IMR-90 (cell line): ENCODE measurements around the gene NATD1. TPM values are rescaled to one million over a fixed set of nuclear protein-coding genes. Genes with fewer than 3 reads are reported as not detected.

Source experiments
- ATAC-seq: fragments of 200-7000 bp; cut with Tn5 transposase; 2 replicates; pipeline ENCODE4 v1.9.1; 2020; ENCODE audit warnings: low read depth, mild to moderate bottlenecking, moderate library complexity
- BruUV-seq: library from RNA; stranded (reverse); fragments of 400-500 nt; replicated peaks from 2 replicates; lab custom pipeline; 2021; lab: Mats Ljungman, UMichigan
- CTCF ChIA-PET: fragments of 300-600 bp; formaldehyde crosslinking; extraction: SDS; loops from one replicate; lab custom pipeline; 2021; ENCODE audit warnings: antibody characterized with exemption; lab: Yijun Ruan, JAX
- POLR2A ChIA-PET: fragments of 300-600 bp; sonication (Branson Sonifier 250); formaldehyde crosslinking; loops from one replicate; lab custom pipeline; 2022; ENCODE audit warnings: antibody characterized with exemption; ENCODE audit not compliant: unreplicated experiment; lab: Charles Lee
- DNase-seq: peaks from one replicate; pipeline ENCODE4 v3.0.0; 2013
- H2AFZ ChIP-seq: replicated peaks from 2 replicates; pipeline ENCODE3; 2013; ENCODE audit warnings: low read length, mild to moderate bottlenecking; ENCODE audit not compliant: poor library complexity
- H2AK5ac ChIP-seq: 2 replicates; pipeline ENCODE4 v1.6.1; 2013; ENCODE audit warnings: low read depth, low read length, inconsistent platforms
- H2AK9ac ChIP-seq: replicated peaks from 2 replicates; pipeline ENCODE3; 2013; ENCODE audit warnings: mild to moderate bottlenecking, low read depth, low read length, moderate library complexity; ENCODE audit not compliant: poor library complexity
- H2BK120ac ChIP-seq: 2 replicates; pipeline ENCODE4 v1.6.1; 2013; ENCODE audit warnings: low read depth, low read length, inconsistent platforms
- H2BK15ac ChIP-seq: 3 replicates; pipeline ENCODE4 v1.6.1; 2013; ENCODE audit warnings: low read depth, low read length, inconsistent platforms
- H2BK20ac ChIP-seq: 2 replicates; pipeline ENCODE4 v1.6.1; 2013; ENCODE audit warnings: low read depth, mild to moderate bottlenecking, inconsistent platforms, low read length, moderate library complexity
- H2BK5ac ChIP-seq: 2 replicates; pipeline ENCODE4 v1.6.1; 2013; ENCODE audit warnings: mild to moderate bottlenecking, low read depth, low read length, inconsistent platforms; ENCODE audit not compliant: poor library complexity, severe bottlenecking
- H3K14ac ChIP-seq: replicated peaks from 2 replicates; pipeline ENCODE4 v1.6.1; 2013; ENCODE audit warnings: low read depth, low read length, inconsistent platforms
- H3K18ac ChIP-seq: 2 replicates; pipeline ENCODE4 v1.6.1; 2013; ENCODE audit warnings: low read depth, low read length, control low read depth
- H3K23ac ChIP-seq: 2 replicates; pipeline ENCODE4 v1.6.1; 2013; ENCODE audit warnings: low read depth, low read length, inconsistent platforms
- H3K27ac ChIP-seq: 2 replicates; pipeline ENCODE4 v1.5.1; 2013; ENCODE audit warnings: mild to moderate bottlenecking, control low read depth, low read length; ENCODE audit not compliant: insufficient read depth
- H3K27me3 ChIP-seq: 2 replicates; pipeline ENCODE4 v1.6.1; 2013; ENCODE audit warnings: low read length; ENCODE audit not compliant: control insufficient read depth, insufficient read depth
- H3K36me3 ChIP-seq: 2 replicates; pipeline ENCODE4 v1.6.1; 2013; ENCODE audit warnings: low read length, mixed read lengths; ENCODE audit not compliant: control insufficient read depth, insufficient read depth
- H3K4ac ChIP-seq: 2 replicates; pipeline ENCODE4 v1.6.1; 2013; ENCODE audit warnings: low read depth, low read length, inconsistent platforms
- H3K4me1 ChIP-seq: 2 replicates; pipeline ENCODE4 v1.6.1; 2013; ENCODE audit warnings: low read length, mixed read lengths; ENCODE audit not compliant: control insufficient read depth, insufficient read depth
- H3K4me2 ChIP-seq: 2 replicates; pipeline ENCODE4 v1.6.1; 2013; ENCODE audit warnings: low read depth, mild to moderate bottlenecking, control low read depth, low read length, moderate library complexity
- H3K4me3 ChIP-seq: 2 replicates; pipeline ENCODE4 v1.5.1; 2013; ENCODE audit warnings: low read depth, mild to moderate bottlenecking, control low read depth, low read length, moderate library complexity; ENCODE audit not compliant: insufficient read depth
- H3K56ac ChIP-seq: 2 replicates; pipeline ENCODE4 v1.6.1; 2013; ENCODE audit warnings: low read length, inconsistent platforms; ENCODE audit not compliant: insufficient read depth; ENCODE audit errors: extremely low read depth
- H3K79me1 ChIP-seq, 2 experiments: 2 replicates each; pipeline ENCODE4 v1.6.1; 2013; ENCODE audit warnings: low read length in 2 of 2, inconsistent platforms in 1 of 2, low read depth in 1 of 2
- H3K9ac ChIP-seq: 2 replicates; pipeline ENCODE4 v1.6.1; 2013; ENCODE audit warnings: low read depth, low read length, control low read depth
- H3K9me1 ChIP-seq: 2 replicates; pipeline ENCODE4 v1.6.1; 2013; ENCODE audit warnings: low read length, inconsistent platforms; ENCODE audit not compliant: insufficient read depth
- H3K9me3 ChIP-seq: 2 replicates; pipeline ENCODE4 v1.6.1; 2013; ENCODE audit warnings: low read length; ENCODE audit not compliant: control insufficient read depth, insufficient read depth
- H4K20me1 ChIP-seq: 2 replicates; pipeline ENCODE4 v1.6.1; 2013; ENCODE audit warnings: low read length, inconsistent platforms; ENCODE audit not compliant: insufficient read depth
- H4K5ac ChIP-seq: 2 replicates; pipeline ENCODE4 v1.6.1; 2013; ENCODE audit warnings: mild to moderate bottlenecking, low read depth, low read length, control low read depth
- H4K8ac ChIP-seq, 2 experiments: 2 replicates each; pipeline ENCODE4 v1.6.1; 2013; ENCODE audit warnings: low read depth in 2 of 2, low read length in 2 of 2, control low read depth in 1 of 2, inconsistent platforms in 1 of 2
- H4K91ac ChIP-seq: 2 replicates; pipeline ENCODE4 v1.6.1; 2013; ENCODE audit warnings: low read depth, low read length, inconsistent platforms; ENCODE audit not compliant: insufficient read depth
- BHLHE40 ChIP-seq: fragments of 150-350 bp; IDR thresholded peaks from 2 replicates; pipeline ENCODE4 v1.6.1; 2016; ENCODE audit warnings: mild to moderate bottlenecking, low read depth, low read length
- CEBPB ChIP-seq: IDR thresholded peaks from 2 replicates; pipeline ENCODE4 v1.6.1; 2012; ENCODE audit warnings: low read depth, low read length, improper control_type of control experiment
- CHD1 ChIP-seq: IDR thresholded peaks from 2 replicates; pipeline ENCODE4 v1.6.1; 2012; ENCODE audit warnings: low read depth, low read length, improper control_type of control experiment
- ELK1 ChIP-seq: fragments of 150-350 bp; IDR thresholded peaks from 2 replicates; pipeline ENCODE4 v1.6.1; 2016; ENCODE audit warnings: low read depth, mild to moderate bottlenecking, low read length, moderate library complexity, borderline replicate concordance
- FOS ChIP-seq: fragments of 150-350 bp; IDR thresholded peaks from 2 replicates; pipeline ENCODE4 v1.6.1; 2016; ENCODE audit warnings: low read depth, low read length
- MAZ ChIP-seq: IDR thresholded peaks from 2 replicates; pipeline ENCODE4 v1.6.1; 2012; ENCODE audit warnings: low read depth, mild to moderate bottlenecking, low read length, improper control_type of control experiment, moderate library complexity, borderline replicate concordance
- MXI1 ChIP-seq: IDR thresholded peaks from 2 replicates; pipeline ENCODE4 v1.6.1; 2012; ENCODE audit warnings: low read depth, mild to moderate bottlenecking, low read length, moderate library complexity, borderline replicate concordance
- NFE2L2 ChIP-seq: fragments of 150-350 bp; IDR thresholded peaks from 2 replicates; pipeline ENCODE4 v1.6.1; 2016; ENCODE audit warnings: low read depth, mild to moderate bottlenecking, low read length
- POLR2A ChIP-seq: IDR thresholded peaks from 2 replicates; pipeline ENCODE4 v1.6.1; 2012; ENCODE audit warnings: mild to moderate bottlenecking, low read depth, low read length
- RAD21 ChIP-seq: IDR thresholded peaks from 2 replicates; pipeline ENCODE4 v1.6.1; 2012; ENCODE audit warnings: low read length, improper control_type of control experiment
- SMC3 ChIP-seq: fragments of 150-350 bp; IDR thresholded peaks from 2 replicates; pipeline ENCODE4 v1.6.1; 2016; ENCODE audit warnings: low read depth, mild to moderate bottlenecking, antibody characterized with exemption, low read length, moderate library complexity
- USF2 ChIP-seq: fragments of 150-350 bp; IDR thresholded peaks from 2 replicates; pipeline ENCODE4 v1.6.1; 2017; ENCODE audit warnings: mild to moderate bottlenecking, antibody characterized with exemption, low read length, low read depth
- WGBS, 2 experiments: methylation state at CpG; one replicate each; pipeline versions ENCODE4 v1.1.5 to v1.1.7; 2013; ENCODE audit warnings: missing lambda C conversion rate in 2 of 2; ENCODE audit not compliant: insufficient read length in 1 of 2; ENCODE audit errors: extremely low coverage in 2 of 2; 5-methylcytosine and 5-hydroxymethylcytosine counted together
- dilution Hi-C: fragments of 300-500 bp; cut with HindIII; formaldehyde crosslinking; loops from one replicate; pipeline ENCODE4 v1.14.3; 2018; ENCODE audit warnings: low sequenced_read_pairs; ENCODE audit not compliant: unreplicated experiment
- in situ Hi-C: fragments of 300-500 bp; cut with MboI; formaldehyde crosslinking; loops from 3 replicates; pipeline ENCODE4 v1.14.3; 2019; ENCODE audit warnings: low sequenced_read_pairs, inconsistent platforms, mixed read lengths
- intact Hi-C: fragments of 100-400 bp; cut with micrococcal nuclease; formaldehyde crosslinking; loops from 2 replicates; pipeline ENCODE4 v1.10.0; 2022
- polyA plus RNA-seq, 3 experiments: library from polyadenylated mRNA; depleted of rRNA; stranded (reverse); fragments of >200 nt; gene quantifications; 2 replicates each; pipeline ENCODE4 v1.2.3, GENCODE V29; 2012; ENCODE audit warnings: low replicate concordance in 1 of 3
- total RNA-seq: library from RNA; depleted of rRNA; stranded (reverse); fragments of >200 nt; gene quantifications from 2 replicates; pipeline ENCODE4 v1.2.3, GENCODE V29; 2012

NATD1 gene
- total and polyA plus RNA-seq, 2 of the 4 experiments (the other 2 are of a cell fraction), result 0.90 to 4.3 TPM

DNA sequence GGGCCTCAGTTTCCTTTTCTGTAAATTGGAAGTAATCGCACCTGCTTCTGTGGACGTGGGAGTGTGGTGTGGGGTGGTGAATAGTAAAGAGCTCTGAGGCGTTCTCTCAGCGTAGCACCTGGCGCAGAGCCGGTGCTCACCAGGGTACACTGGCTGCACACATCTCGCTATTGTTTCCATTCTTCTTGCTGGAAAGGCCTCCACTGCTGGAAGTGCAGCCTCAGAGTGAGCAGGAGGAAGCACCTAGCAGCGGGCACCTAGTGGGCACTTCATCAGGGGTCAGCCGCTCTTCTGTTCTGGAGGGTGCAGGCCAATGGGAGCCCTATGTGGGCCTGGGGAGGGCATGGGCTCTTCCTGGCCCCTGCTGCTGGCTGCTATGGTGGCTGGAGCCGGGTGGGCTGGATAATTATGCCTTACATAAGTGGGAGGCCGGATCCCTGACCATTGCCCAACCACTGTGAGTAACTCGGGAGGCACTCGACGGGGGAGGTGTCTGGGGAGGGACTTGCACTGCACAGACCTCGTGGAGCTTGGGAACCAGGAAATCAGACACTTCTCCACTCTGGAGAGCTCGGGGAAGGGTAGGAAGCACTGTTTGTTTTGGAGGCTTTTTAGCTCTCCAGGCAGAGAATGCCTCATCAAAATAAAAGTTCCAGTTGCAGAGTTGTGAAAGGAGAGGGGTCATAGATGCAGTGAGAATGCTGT lies 33.0 kb upstream of the NATD1 start:
- peak overlapping the region; percentile 78 for H3K9ac ChIP-seq
- peaks cover 34% of the 10 kb centered on the region for H3K9me1 ChIP-seq
- H3K4me1 ChIP-seq, result peaks cover 52% of the 10 kb centered on the region
- CTCF ChIA-PET, result no interaction called here
- ATAC-seq (peak; percentile 48), DNase-seq (peak; percentile 99)
- H2BK20ac ChIP-seq, result peak overlapping the region; percentile 51; the same call in 1 of the 2 replicates
- peak overlapping the region; percentile 81; the same call in 1 of the 3 replicates for H2BK15ac ChIP-seq
- peak overlapping the region; percentile 83 for H3K4me2 ChIP-seq
- peak overlapping the region; percentile 69 for H4K91ac ChIP-seq
- peak overlapping the region; percentile 83 for H3K27ac ChIP-seq
- intact Hi-C loops, result loop anchor here (1.0 kb wide), 1 partner anchor 157 kb away; no protein-coding TSS in a partner anchor
- BruUV-seq, result no TSS peak
- H2AFZ ChIP-seq, result peak overlapping the region; percentile 46
- in situ Hi-C loops, result no loop called here
- H3K36me3 ChIP-seq, result no peaks in the 10 kb centered on the region; the same call in none of the 2 replicates
- peak overlapping the region; percentile 9 to 85; a peak in 1 of 4 replicates for H4K8ac ChIP-seq
- TF ChIP-seq ELK1, result no peak
- peak; percentile 99 for TF ChIP-seq CEBPB
- TF ChIP-seq NFE2L2, result peak; percentile 36; the same call in 1 of the 2 replicates
- peak; percentile 94 for TF ChIP-seq MAZ
- peak; percentile 97 for TF ChIP-seq MXI1
- no peak for TF ChIP-seq RAD21
- 0 out of 2 replicates have a peak, but pooled peaks have one; percentile 32 for TF ChIP-seq CHD1
- peak; percentile 68; the same call in 1 of the 2 replicates for TF ChIP-seq BHLHE40
- no peak for TF ChIP-seq SMC3
- TF ChIP-seq FOS, result peak; percentile 84
- TF ChIP-seq POLR2A, result peak; percentile 96
- peak; percentile 51; the same call in 1 of the 2 replicates for TF ChIP-seq USF2
- H3K14ac ChIP-seq, result peak overlapping the region; percentile 85
- no peaks in the 10 kb centered on the region for H3K27me3 ChIP-seq
- peak overlapping the region; percentile 17 for H4K5ac ChIP-seq
- H2BK120ac ChIP-seq, result peak overlapping the region; percentile 48
- peak overlapping the region; percentile 90 for H2BK5ac ChIP-seq
- H3K4ac ChIP-seq, result peak overlapping the region; percentile 84
- POLR2A ChIA-PET, result interaction anchor here (0.6 to 0.9 kb wide), 3 partner anchors 10 to 131 kb away, joined by 3 read pairs; no protein-coding TSS in a partner anchor
- peak overlapping the region; percentile 93 for H2AK5ac ChIP-seq
- H3K56ac ChIP-seq, result peak overlapping the region; percentile 84
- H2AK9ac ChIP-seq, result peak overlapping the region; percentile 91
- dilution Hi-C loops, result no loop called here
- H3K9me3 ChIP-seq, result no peaks in the 10 kb centered on the region
- peak overlapping the region; percentile 50 for H3K18ac ChIP-seq
- peaks cover 3 to 63% of the 10 kb centered on the region in 2 experiments; a peak in 3 of 4 replicates for H3K79me1 ChIP-seq
- WGBS, 2 experiments, result no CpG with 5 or more reads among the region's 16 CpGs
- H3K23ac ChIP-seq, result peak overlapping the region; percentile 92
- H4K20me1 ChIP-seq, result peaks cover 61% of the 10 kb centered on the region
- H3K4me3 ChIP-seq, result peak overlapping the region; percentile 84
